HG03520 (cell line): ENCODE data around the gene GATA2.

Experiments used
- ATAC-seq: cut with Tn5 transposase; IDR thresholded peaks from one replicate; pipeline ENCODE4 v1.9.1; 2021; ENCODE audit warnings: mild to moderate bottlenecking, moderate library complexity; ENCODE audit not compliant: unreplicated experiment

GATA2 gene

GRCh38 chr3:128488991-128489673 lies 3.9 kb downstream of the GATA2 start:
- ATAC-seq: no peak

DNA sequence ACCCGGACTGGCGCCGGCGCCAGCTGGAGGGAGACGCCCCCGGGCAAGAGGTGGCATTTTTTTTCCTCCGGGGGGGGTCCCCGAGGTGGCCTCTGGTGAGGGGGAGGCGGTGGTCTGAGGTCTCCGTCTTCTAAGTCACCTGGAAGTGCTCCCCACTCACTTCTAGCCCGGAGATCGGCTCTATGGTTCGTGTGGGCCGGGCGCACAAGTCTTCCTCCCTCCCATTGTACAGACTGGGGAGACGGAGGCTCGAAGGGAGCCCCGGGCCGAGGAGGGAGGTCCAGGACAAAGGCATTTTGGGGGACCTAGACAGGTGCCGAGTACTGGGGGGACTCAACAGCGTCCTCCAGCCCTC lies 4.4 kb downstream of the GATA2 start:
- no peak for ATAC-seq

DNA sequence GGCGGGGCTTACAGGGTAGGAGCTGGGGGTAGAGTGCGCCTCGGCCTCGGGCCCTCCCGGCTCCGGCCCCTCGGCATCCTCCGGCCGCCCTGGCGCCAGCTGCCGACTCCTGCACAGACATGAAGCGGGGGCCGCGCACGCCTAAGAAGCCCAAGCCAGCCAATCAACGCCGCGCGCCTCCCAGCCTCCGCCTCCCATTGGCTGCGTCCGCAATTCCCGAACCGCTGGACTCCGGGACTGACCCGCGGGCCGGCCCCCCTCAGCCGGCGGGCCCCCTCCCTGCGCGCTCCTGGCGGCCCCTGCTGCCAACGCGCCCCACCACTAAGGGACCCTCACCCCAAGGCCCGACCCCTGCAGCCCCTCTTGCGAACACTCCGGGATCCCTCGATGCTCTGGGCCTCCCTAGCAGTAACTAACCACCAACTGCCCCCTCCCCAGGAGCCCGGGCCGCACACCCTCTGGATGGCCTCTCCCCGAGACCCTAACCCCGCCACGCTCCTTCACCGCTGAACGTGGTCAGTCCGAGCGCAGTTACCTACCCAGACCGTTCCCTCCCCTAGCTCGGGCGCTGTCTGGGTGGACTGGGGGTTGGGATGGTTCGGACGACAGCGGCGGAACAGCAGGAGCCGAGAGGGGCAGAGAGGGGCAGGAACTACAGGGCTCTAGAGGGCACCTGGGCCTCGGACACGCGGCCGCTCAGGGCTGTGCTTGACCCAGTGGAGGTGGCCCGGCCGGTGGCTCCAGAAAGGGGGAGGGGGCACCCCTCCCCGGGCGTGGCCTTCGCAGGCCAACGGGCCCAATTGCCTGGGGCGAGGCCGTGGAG lies 5.0 kb downstream of the GATA2 start:
- ATAC-seq: no peak

DNA sequence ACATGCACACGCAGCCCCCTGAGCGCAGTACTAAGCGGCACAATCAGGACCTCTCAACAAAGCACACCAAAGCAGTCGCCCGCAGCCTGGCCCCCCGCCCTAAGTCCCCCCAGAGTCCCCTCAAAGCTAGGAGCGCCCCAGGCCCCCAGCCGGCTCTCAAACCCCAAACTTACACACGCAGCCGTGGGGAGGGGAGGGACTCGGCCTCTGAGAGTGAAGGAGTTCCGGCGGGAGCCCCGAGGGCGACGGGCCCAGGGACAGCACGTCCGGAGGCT lies 5.5 kb downstream of the GATA2 start:
- ATAC-seq: no peak

DNA sequence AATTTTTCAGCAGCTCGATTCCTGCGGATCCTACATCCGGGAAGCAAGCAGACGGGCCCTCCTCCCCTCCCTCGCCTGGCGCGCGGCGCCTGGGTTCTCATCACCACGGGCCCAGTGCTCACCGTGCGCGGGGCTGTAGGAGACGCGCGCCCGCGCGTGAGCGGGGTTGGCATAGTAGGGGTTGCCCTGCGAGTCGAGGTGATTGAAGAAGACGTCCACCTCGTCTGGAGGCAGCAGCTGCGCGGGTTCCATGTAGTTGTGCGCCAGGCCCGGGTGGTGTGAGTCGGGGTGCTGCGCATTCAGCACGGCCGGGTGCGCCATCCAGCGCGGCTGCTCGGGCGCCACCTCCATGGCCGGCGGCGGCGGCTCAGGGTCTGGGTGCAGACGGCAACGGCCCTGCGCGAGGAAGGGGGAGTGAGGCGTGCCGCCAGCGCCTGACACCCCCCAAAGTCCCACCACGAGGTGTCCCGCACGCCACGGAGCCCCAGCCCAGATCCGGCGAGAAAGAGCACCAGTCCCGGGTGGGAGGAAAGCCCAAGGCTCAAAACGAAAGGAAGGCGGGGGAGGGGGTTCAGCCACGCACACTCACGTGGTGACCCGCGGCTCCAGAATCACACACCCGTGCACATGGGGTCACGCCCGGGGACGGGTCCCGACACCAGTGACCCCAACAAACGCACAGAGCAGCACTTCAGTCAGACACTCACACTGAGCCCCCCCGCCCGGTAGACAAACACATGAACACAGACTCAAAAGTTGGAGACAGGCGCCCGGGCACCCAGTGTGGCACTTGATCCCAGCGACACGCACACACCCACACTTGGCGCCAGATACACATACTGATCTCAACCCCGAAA lies 6.1 kb downstream of the GATA2 start:
- no peak for ATAC-seq

GRCh38 chr3:128486205-128486628 lies 6.8 kb downstream of the GATA2 start:
- no peak for ATAC-seq

DNA sequence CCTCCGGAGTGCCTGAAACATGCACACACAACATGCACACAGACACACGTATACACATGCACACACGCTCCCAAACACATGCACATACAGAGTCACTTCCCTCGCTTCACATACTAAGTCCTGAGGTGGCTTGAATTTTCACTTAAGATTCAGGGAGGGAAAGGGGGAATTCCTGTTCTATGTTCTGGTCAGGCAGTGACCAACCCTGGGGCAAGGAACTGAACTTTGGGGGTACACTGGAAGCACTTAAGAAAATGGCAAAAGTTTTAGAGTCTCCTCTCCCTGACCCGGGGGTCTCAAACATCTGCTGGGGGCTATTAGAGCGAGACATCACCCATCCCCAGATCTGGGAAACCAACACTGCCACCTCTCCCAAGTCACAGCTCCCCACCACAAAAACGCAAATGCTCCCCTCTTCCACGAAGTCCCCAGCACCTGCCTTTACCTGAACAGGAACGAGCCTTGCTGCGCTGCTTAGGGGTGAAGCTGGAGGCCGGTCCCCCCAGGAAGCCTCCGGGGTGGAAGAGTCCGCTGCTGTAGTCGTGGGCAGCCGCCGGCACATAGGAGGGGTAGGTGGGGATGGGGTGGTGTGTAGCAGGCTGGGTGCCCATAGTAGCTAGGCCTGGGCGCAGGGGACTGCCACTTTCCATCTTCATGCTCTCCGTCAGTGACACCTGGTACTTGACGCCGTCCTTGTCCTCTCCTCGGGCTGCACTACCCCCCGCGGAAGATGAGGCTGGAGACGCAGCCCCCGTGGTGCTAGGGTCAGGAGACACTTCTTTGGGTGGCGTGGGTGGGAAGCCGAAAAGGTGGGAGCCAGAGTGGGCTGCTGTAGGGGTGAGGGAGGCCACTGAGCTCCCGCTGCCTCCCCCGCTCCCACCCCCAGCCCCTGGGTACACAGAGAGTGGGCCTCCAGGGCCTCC lies 7.5 kb downstream of the GATA2 start:
- ATAC-seq: no peak

- ATAC-seq: no peak
Observed at GRCh38 chr3:128484404-128485281, 8.4 kb downstream of the GATA2 start.

- ATAC-seq: no peak
Observed at GRCh38 chr3:128483657-128484403, 9.2 kb downstream of the GATA2 start.

GRCh38 chr3:128482666-128483656 lies 10.0 kb downstream of the GATA2 start:
- no peak for ATAC-seq

GRCh38 chr3:128482175-128482574 lies 10.8 kb downstream of the GATA2 start:
- ATAC-seq: no peak

- no peak for ATAC-seq
Observed at GRCh38 chr3:128481438-128481942, 11.5 kb downstream of the GATA2 start.

DNA sequence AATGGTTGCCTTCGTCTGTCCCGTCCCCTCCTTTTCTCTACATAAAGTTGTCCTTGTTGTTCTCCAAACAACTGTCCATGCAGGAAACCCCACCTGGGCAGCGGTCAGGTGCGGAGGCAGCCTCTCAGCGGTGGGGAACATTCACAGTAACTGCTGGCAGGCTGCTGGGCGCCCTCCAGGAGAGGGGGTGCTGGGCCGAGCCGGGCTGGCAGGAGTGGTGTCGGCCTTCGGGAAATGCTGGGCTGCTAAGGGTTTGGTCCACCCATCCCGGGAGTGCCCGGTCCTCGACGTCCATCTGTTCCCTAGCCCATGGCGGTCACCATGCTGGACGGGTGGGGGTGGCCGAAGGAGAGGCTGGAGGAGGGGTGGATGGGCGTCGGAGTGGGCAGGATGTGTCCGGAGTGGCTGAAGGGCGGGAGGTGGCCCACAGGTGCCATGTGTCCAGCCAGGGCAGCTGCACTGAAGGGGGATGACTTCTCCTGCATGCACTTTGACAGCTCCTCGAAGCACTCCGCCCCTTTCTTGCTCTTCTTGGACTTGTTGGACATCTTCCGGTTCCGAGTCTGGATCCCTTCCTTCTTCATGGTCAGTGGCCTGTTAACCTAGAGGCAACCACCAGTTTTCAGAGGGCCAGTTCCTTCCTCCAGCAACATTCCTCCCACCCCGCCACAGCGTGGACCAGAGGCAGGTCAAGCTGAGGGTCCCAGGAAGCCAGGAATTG lies 12.1 kb downstream of the GATA2 start:
- ATAC-seq: no peak

- ATAC-seq: no peak
Observed at GRCh38 chr3:128480278-128480677, 12.7 kb downstream of the GATA2 start.

DNA sequence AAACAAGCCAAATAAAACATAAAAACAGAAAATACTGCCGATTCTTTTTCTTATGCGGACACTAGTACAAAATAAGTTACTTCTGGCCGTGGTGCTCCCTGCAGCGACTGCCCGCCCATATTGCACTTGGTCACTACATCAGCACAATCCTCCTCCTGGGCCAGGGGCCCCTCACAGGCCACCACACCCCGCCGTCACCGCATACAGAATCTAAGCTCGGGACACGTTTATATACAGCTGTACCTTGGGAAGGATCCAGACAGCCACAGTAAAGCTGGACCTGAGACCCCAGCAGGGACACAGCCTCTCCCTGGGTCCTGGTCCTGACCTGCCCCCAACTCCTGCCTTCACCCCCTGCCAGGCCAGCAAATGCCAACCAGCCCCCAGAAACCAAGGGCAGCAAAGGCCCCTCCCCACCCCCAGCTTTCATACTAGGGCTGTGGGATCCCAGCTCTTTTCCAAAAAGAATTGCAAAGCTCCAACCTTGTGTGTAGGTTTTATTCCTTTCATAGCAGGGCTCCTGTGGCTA lies 13.4 kb downstream of the GATA2 start:
- ATAC-seq: no peak

DNA sequence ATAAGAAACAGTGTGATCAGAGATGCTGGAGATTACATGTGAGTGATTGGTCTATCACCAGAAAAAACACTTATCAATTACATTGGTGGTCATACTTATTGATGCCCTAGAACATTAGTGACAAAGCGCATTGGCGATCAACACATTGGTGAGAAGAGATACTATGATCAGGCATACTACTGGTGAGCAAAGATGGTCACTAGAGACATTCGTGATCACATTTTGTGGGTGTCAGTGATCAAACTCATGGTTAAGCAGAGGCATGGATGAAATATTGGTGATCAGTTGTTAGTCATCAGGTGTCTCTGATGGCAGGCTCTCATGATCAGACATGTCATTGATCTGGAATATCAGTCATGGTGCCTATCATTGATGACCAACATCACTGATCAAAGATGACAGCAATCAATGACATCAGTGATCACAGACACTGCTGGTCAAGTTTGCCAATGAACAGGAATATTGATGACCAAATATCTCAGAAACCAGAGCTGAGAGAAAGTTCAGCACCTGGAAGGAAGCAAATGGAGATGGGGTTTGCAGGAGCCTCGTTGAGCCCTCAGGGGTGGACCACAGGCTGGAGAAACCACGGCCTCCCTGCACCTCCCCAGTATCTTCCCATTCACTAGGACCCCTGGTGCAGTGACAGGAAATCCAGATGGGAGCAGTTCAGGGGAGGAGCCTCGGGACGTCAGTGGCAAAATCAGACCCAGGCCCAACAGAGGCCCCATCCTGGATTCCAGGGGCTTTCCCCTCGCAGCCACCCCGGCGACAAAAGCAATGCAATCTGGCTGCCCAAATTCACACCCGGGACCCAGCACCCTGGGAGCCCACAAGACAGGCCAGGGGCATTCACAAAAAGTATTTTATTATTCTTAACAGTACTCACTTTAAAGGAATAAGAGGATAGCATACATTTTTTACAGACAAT lies 14.2 kb downstream of the GATA2 start:
- no peak for ATAC-seq
